ENCODE results near the gene CLPSL2. TPM values are rescaled to one million over a fixed set of nuclear protein-coding genes. Genes with fewer than 3 reads are reported as not detected.

CLPSL2 gene
- total and polyA plus RNA-seq, 2 donors from 2014 or later: not detected

DNA sequence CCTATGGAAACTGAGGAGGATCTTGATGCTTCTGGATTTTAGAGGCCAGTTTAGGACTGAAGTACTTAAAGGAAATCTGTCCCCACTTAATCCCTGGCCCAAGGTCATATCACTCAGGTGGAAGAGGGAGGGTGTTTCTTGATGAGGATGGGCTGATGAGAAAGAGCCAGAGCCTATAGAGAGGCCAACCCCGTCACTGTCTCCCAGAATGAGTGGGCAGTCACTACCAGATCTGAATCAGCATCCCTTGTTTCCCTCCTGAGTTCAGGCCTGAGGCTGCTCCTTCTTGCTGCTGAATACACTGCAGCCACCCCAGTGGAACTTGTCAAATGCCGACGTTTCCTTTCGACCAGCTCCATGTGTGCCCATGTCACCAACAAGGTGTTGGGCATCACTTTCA, 24.8 kb upstream of the CLPSL2 start:
- TF ChIP-seq, protein P1, sequence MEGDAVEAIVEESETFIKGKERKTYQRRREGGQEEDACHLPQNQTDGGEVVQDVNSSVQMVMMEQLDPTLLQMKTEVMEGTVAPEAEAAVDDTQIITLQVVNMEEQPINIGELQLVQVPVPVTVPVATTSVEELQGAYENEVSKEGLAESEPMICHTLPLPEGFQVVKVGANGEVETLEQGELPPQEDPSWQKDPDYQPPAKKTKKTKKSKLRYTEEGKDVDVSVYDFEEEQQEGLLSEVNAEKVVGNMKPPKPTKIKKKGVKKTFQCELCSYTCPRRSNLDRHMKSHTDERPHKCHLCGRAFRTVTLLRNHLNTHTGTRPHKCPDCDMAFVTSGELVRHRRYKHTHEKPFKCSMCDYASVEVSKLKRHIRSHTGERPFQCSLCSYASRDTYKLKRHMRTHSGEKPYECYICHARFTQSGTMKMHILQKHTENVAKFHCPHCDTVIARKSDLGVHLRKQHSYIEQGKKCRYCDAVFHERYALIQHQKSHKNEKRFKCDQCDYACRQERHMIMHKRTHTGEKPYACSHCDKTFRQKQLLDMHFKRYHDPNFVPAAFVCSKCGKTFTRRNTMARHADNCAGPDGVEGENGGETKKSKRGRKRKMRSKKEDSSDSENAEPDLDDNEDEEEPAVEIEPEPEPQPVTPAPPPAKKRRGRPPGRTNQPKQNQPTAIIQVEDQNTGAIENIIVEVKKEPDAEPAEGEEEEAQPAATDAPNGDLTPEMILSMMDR (IDR thresholded peaks at IDR 0.05; ENCODE audit: borderline replicate concordance, extremely low read depth, insufficient read depth): no peak
- Histone ChIP-seq H3K9ac (ENCODE audit: low read length in 3 of 3) (no peak overlapping the region), H3K36me3 (ENCODE audit: control insufficient read depth in 2 of 3, insufficient read depth in 3 of 3, low read length in 3 of 3) (no peaks in the 10 kb centered on the region), H3K27me3 (ENCODE audit: control insufficient read depth, insufficient read depth, low read length) (no peaks in the 10 kb centered on the region), H3K9me3 (ENCODE audit: control insufficient read depth in 2 of 3, insufficient read depth in 1 of 3, low read length in 3 of 3) (peaks cover 0 to 3% (median 0%) of the 10 kb centered on the region in 3 donors), H3K4me1 (ENCODE audit: control insufficient read depth in 2 of 3, insufficient read depth in 2 of 3, low read depth in 1 of 3, low read length in 3 of 3) (no peaks in the 10 kb centered on the region), H3K4me3 (ENCODE audit: low read length in 3 of 3) (no peak overlapping the region), H3K27ac (ENCODE audit: low read depth in 2 of 2, low read length in 2 of 2) (no peak overlapping the region)
- no peak for FAIRE-seq
- intact Hi-C loops (cut with DNase I): no loop called here
- no peak for DNase-seq

DNA sequence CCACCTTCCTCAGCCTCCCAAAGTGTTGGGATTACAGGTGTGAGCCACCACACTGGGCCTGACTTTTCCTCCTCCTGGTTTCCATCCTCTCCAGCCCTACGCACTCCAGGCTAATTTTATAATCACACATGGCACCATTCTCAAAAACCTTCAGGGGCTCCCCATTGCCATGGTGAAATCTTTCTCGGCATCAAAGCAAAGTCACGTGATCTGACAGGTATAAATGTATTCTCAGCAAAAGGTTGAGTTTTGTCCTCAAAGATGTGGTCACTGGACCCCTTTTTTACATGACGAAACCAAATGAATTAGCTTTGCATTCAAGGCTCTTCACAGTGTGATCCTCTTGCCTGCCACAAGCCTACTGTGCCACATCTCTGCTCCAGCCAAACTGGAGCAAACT, 24.1 kb upstream of the CLPSL2 start:
- intact Hi-C loops (cut with DNase I): no loop called here

DNA sequence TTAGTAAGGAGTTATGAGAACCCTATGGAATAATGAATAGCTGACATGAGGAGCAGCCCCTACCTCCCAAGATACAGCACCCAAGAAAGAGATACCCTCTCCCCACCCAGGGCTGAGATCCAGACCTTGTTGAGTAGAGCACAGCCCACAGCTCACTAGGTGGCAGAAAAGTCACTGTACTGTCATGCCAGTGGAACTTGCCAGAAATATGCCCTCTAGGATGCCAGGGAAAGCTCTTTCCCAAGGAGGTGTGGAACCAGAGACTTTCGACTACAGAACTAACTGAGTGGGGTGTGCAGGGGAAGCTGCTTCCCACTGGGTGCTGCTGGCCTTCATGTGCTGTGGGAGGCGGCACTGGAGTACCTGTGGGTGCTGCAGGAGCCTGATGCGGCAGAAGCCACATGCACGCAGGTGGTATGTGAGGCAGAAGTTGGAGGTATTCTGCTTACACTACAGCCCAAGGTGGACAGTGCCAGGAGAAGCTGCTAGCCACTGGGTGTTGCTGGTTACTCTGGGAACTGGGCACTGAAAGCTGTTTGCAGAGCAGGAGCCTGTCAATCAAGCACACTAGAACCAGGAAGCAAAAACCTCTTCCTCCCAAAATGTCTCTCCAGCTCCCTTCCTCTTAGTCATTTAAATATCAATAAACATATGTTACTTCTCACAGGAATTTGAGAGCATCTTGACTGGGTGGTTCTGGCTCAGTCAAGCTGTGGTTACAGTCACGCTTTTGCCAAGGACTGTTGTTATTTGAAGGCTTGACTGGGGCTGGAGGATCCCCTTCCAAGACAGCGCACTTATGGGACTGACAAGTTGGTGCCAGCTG, 21.7 kb upstream of the CLPSL2 start:
- no peak overlapping the region for H3K27ac ChIP-seq (ENCODE audit: low read depth in 2 of 2, low read length in 2 of 2)

More for the DNA sequence above, 24.1 kb upstream of the CLPSL2 start:
- TF ChIP-seq, protein P1 (IDR thresholded peaks at IDR 0.05; ENCODE audit: borderline replicate concordance, extremely low read depth, insufficient read depth): no peak
- Histone ChIP-seq H3K9ac (ENCODE audit: low read length in 3 of 3) (no peak overlapping the region), H3K4me3 (ENCODE audit: low read length in 3 of 3) (no peak overlapping the region), H3K36me3 (ENCODE audit: control insufficient read depth in 2 of 3, insufficient read depth in 3 of 3, low read length in 3 of 3) (no peaks in the 10 kb centered on the region), H3K27me3 (ENCODE audit: control insufficient read depth, insufficient read depth, low read length) (no peaks in the 10 kb centered on the region), H3K27ac (ENCODE audit: low read depth in 2 of 2, low read length in 2 of 2) (no peak overlapping the region), H3K9me3 (ENCODE audit: control insufficient read depth in 2 of 3, insufficient read depth in 1 of 3, low read length in 3 of 3) (peaks cover 0 to 3% (median 0%) of the 10 kb centered on the region in 3 donors), H3K4me1 (ENCODE audit: control insufficient read depth in 2 of 3, insufficient read depth in 2 of 3, low read depth in 1 of 3, low read length in 3 of 3) (no peaks in the 10 kb centered on the region)
- no peak for FAIRE-seq
- DNase-seq: no peak

More for the DNA sequence above, 21.7 kb upstream of the CLPSL2 start:
- DNase-seq (no peak), FAIRE-seq (no peak)
- intact Hi-C loops (cut with DNase I): no loop called here
- Histone ChIP-seq H3K9me3 (ENCODE audit: control insufficient read depth in 2 of 3, insufficient read depth in 1 of 3, low read length in 3 of 3) (no peaks in the 10 kb centered on the region), H3K9ac (ENCODE audit: low read length in 3 of 3) (no peak overlapping the region), H3K27me3 (ENCODE audit: control insufficient read depth, insufficient read depth, low read length) (no peaks in the 10 kb centered on the region), H3K4me3 (ENCODE audit: low read length in 3 of 3) (no peak overlapping the region), H3K4me1 (ENCODE audit: control insufficient read depth in 2 of 3, insufficient read depth in 2 of 3, low read depth in 1 of 3, low read length in 3 of 3) (no peaks in the 10 kb centered on the region), H3K36me3 (ENCODE audit: control insufficient read depth in 2 of 3, insufficient read depth in 3 of 3, low read length in 3 of 3) (no peaks in the 10 kb centered on the region)
- TF ChIP-seq, protein P1 (IDR thresholded peaks at IDR 0.05; ENCODE audit: borderline replicate concordance, extremely low read depth, insufficient read depth): peak; percentile 9
